NCI-H1092 treated with DMSO at 0.1 percent for 48 hours (cell line): ENCODE results near the gene SNTA1.
"Not testable (repeated sequence)": the region's sequence is repeated elsewhere in the genome, so short reads cannot be mapped to it uniquely, and the experiment has no call there.

Experiments used
- DNase-seq: peaks from one replicate; lab custom pipeline; 2025; lab: John Stamatoyannopoulos, UW

The SNTA1 gene

DNA sequence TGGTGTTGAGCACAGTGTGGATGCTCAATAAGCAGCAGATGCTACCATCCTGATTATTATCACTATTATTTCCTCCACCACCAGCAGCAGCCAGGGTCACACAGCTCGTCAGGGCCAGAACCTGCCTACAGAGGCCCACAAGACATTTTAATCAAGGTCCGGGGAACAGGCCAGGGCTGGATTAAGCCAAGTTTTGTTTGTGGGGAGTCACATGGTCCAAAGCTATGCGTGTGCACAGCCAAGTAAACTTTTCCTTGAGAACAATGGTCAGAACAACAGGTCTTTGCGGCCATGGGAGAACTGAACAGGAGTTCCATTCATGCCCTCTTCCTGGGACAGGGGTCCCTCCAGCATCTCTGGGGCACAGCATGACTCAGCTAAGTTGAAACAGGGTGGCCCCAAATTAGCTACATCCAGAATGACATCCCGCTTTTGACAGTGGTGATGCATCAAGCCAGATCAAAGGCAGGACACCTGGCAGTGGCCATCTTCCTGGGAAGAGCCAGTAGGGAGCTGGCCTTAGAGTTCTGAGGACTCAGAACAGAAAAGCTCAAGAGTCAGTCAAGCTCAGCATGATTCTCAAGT, 11.7 kb downstream of the SNTA1 start:
- DNase-seq, result no peak

- not testable (repeated sequence) for DNase-seq
Observed at GRCh38 chr20:33423875-33424274, 19.7 kb downstream of the SNTA1 start.

DNA sequence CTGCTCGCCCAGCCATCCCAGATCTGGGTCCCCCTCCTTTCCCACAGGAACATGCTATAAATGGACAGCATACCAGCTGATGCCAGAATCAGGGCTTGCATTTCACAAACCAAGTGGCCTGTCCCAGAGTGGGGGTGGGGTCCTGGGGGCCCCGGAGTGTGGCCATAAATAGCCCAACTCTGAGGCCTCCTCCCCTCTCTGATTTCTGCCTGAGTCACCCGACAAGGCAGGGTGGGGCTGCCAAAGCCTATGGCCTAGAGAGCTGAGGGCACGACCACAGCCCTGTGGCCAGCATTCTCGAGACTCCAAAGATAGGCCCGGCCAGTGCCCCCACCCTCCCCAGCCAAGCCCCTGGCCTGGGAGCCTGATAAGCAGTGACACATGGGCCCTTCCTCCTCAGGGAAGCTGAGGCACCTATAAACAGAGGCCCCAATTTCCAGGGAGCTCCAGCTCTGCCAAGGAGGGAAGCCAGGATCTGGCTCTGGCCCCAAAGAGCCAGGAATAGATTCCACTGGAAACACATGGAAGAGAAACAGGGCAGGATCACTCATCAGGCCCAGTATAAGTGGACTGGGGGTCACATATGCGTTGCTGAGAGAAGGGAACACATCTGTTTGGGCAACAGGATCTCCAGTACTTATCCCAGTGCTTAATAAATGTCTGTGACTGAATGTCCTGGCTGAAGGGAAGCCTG, 20.3 kb downstream of the SNTA1 start:
- DNase-seq, result no peak

- no peak for DNase-seq
Observed at GRCh38 chr20:33419140-33419974, 24.2 kb downstream of the SNTA1 start.

GRCh38 chr20:33418033-33418432, 25.5 kb downstream of the SNTA1 start:
- DNase-seq, result no peak

DNA sequence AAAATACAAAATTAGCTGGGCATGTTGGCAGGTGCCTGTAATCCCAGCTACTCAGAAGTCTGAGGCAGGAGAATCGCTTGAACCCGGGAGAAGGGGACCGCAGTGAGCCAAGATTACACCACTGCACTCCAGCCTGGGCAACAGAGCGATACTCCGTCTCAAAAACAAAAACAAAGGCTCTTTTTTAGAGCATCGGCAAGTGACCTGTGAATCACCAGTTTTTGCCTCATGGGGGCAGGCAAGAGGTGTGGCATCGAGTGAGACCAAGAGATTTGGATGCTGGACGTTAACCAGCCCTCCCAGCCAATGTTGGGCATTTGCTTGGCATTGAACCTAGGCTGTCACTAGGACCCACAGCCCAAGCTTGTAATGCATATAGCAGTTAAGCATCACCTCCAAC, 27.6 kb downstream of the SNTA1 start:
- DNase-seq, result no peak

- DNase-seq, result no peak
Observed at GRCh38 chr20:33412484-33412838, 31.1 kb downstream of the SNTA1 start.

DNA sequence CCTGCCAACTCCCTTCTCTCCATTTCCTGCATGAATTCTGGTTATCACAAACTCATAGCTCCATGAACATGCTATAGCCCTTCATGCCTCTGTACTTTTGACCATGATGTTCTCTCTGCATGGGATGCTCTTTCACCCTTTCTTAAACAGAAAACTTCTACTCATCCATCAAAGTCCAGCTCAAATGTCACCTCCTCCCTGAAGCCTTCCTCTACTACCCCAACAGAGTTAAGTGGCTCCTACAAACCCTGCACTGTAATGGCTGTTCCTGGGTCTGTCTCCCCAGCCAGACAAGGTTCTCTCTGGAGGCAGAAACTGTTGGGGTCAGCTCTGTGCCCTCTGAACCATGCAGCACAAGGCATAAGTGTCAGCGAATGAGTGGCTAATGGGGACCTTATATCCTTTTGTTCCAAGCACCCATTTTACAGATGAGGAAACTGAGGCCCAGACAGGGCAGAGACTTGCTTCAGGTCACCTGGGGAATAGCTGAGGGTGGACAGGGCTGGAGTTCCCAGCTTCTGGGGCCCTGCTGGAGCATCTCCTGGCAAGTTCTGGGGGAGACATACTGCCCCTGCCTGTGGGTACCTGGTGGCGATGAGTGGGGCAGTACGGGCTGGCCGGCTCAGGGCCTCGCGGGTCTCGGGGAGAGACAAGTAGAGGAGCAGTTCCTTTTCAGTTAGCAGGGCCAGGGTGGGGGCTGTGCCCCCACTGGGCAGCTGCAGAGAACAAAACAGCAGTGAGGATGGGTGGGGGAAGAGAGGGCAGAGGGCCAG, 31.7 kb downstream of the SNTA1 start:
- no peak for DNase-seq

GRCh38 chr20:33411242-33411641, 32.3 kb downstream of the SNTA1 start:
- no peak for DNase-seq

GRCh38 chr20:33410081-33410742, 33.4 kb downstream of the SNTA1 start:
- DNase-seq, result no peak

GRCh38 chr20:33408716-33409654, 34.6 kb downstream of the SNTA1 start:
- no peak for DNase-seq

DNA sequence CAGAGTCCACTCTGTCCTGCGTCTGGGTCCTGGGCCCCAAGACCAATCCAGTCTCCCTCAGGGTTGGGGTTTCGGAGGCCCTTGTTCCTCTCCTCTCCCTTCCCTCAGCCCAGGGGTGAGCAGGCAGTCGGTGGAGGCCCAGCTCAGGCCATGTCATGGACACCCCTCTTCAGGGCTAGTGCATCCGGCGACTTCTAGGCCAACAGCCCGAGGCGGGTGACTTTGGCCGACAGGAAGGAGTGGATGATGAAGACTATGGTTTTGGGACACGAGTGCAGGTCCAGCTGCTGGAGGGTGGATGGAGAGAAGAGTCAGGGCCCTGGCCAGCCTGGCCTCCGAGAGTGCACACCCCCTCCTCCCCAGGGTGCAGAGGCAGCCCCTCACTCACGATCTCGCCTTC, 35.2 kb downstream of the SNTA1 start:
- no peak for DNase-seq

GRCh38 chr20:33407796-33408195, 35.8 kb downstream of the SNTA1 start:
- no peak for DNase-seq

GRCh38 chr20:33407251-33407650, 36.3 kb downstream of the SNTA1 start:
- DNase-seq, result no peak

DNA sequence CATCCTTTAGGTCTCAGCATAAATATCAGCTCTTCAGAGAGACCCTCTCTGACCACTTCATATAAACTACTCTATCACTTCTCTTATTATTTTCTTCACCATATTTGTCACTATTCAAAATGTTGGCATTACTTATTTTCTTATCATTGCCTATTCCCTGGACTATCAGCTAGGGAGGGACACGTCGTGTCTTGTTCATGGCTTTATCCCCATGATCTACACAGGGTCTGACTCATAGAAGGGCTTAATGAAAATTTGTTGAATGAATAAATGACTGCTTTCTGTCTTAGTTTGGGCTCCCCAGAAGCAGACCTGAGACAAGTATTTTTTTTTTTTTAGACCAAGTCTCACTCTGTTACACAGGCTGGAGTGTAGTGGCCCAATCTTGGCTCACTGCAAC, 39.3 kb downstream of the SNTA1 start:
- DNase-seq, result no peak

GRCh38 chr20:33401921-33402369, 41.6 kb downstream of the SNTA1 start:
- no peak for DNase-seq

DNA sequence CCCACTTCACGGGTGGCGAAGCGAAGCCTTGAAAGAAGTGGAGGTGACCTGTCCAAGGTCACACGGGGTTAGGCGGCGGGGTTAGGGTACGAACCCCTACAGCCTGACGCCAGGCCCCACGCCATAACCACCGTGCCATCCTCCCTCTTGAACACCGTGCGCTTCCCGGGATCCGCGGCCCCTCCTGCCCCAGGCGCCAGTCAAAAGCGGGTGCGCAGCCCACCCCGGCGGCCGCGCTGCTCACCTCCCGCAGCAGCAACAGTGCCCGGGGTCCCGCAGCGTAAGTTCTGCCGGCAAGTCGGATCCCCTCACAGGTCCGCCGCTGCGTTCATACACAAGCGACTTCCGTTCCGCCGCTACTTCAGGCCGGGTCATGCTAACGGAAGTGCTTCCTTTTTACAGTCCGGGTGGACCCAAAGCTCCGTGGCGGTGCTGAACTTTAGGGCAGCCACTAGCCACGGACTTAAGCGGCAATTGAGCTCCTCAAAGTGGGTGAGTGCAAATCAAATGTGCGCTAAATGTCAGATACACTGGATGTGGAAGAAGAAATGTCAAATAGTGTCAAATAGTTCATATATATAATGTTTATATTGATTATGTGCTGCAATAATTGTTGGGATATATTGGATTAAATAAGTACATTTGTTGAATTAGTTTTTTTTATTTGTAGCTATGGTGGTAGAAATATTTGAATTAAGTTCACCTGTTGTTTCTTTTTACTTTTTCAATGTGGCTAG, 42.2 kb downstream of the SNTA1 start, which contains the start of gene CDK5RAP1:
Gene CDK5RAP1 (minus strand): TSS at position 336 of the 737 bp plus-strand sequence. CDS start 4,455 bp downstream, outside the sequence.
- DNase-seq, result peak; percentile 90

DNA sequence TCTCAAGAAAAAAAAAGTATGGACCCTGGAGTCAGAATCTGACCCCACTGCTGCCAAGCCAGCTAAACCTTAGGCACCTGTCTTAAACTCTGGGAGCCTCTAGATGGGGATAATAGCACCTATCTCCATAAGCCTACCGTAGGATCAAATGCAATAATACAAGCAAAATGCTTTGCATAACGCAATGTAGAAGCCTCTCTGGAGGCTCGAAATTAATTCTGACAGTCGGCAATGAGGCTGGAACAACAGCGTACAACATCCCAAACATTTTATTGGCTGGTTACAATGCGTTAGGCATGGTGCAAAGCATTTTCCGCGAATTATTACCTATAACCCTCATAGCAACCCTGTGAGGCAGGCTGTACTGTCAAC, 42.8 kb downstream of the SNTA1 start:
- peak; percentile 25 for DNase-seq

DNA sequence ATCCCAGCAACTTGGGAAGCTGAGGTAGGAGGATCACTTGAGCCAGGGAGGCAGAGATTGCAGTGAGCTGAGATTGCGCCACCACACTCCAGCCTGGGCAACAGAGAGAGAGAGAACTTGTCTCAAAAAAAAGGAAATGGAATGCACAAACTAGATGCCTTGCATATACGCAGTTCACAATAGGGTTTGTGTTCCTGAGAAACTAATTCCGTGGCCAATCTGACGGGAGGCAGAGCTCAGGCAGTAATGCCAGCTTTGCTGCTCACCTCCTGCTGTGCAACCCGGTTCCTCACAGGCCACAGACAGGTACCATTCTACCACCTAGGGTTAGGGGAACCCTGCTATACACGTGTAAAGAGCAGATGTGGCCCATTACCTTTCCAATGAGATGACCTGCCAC, 43.6 kb downstream of the SNTA1 start:
- DNase-seq, result no peak

DNA sequence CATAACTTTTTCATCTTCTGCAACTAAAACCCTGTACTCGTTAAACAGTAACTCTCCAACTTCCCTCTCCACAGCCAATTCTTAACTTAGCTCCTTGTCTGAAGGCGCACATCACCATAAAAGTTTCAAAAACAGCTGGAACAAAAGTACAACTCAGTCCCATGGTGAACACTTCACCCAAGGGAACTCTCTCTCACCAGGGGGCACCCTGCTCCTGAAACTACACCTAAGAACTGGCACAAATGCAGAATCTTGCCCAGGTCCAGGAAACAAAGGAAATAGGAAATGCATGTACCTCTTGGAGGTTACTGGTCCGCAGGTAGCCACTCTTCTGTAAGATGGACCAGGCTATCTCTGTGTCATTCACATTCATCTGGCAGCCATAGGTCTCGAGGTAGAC, 48.8 kb downstream of the SNTA1 start:
- DNase-seq, result no peak
